HG02610 (cell line): ENCODE results near the gene ADRA2C.

Experiments
- ATAC-seq: cut with Tn5 transposase; IDR thresholded peaks from one replicate; pipeline ENCODE4 v1.9.1; 2021; ENCODE audit warnings: mild to moderate bottlenecking, moderate library complexity; ENCODE audit not compliant: unreplicated experiment

Gene ADRA2C

DNA sequence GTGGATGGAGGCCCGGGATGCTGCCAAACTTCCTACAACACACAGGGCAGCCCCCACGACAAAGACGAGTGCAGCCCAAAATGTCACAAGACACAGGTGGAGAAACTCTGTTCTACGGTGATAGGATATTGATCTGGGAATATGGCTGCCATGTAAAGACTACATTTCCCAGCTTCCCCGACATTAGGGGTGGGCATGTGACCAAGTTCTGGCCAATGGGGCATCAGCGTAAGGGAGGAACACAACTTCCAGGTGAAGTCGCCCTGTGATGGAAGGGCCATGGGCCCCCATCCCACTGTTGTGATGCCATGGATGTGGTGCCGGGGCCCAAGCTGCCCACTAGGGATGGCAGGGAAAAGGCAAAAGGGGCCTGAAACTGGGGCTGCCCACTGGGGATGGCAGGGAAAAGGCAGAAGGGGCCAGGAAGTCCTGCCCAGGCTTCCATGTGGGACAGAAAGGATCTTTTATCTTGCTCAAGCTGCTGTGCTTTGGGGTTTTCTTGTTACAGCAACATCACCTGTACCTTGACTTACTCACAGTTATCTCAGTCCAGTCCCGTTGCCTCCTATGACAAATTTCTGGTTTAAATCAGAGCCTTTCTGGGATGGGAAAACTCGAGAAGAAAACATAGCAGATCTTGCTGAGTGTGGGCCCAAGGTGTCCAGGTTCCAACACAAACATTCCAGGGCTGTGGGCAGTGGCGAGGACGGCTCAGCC is 9.7 kb upstream of the ADRA2C start:
- ATAC-seq = no peak

DNA sequence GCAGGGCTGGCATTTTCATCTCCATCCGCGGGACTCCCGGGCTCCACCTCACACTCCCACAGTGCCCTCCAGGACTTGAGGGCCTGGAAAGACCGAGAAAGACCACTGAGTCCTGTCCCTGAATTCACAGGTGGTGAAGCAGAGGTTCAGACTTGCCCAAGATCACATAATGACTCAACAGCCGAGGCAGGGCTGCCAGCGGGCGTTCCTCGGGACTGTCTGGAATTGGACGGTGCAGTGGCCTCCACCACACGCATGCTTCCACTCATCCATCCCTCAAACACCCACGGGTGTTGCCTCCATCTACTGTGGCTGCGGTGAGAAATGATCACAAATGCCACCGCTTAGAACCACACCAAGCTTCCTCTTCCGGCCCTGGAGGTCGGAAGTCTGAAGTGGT is 6.9 kb upstream of the ADRA2C start:
- ATAC-seq = no peak

DNA sequence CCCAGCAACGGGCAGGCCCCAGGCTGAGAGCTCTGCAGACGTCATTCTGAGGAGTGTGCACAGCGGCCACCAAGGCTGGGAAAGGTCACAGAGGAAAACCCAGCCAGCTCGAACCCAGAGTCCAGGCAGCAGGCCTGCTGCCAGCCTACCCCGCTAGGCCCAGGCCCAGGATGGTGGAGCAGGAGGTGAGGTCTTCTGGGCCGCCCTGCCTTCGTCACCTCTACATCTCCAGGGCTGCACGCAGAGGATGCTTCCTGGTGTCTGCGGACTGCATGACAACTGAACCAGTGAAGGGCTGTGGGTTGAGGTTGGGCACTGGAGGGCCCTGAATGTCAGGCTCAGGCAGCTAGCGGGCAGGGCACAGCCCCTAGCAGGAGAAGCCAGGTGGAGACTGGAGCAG is 5.8 kb upstream of the ADRA2C start:
- no peak for ATAC-seq

DNA sequence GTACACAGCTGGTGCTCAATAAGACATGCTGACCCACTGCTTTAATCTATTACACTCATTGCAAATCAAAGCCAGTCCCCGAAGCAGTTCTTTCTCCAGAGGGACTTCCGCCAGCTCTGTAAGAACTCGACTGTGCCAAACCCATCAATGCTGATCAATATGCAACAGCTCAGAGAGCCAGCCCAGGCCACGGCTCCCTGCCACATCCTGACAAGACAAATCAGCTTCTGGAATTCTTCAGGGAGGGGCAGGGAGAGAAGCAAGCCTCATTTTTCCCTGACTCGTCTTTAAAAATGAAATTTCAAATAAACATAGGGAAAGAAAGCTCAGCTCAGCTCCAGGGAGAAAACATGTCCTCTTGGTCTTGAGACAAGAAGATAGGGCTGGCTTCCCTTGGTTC is 5.3 kb upstream of the ADRA2C start:
- no peak for ATAC-seq

DNA sequence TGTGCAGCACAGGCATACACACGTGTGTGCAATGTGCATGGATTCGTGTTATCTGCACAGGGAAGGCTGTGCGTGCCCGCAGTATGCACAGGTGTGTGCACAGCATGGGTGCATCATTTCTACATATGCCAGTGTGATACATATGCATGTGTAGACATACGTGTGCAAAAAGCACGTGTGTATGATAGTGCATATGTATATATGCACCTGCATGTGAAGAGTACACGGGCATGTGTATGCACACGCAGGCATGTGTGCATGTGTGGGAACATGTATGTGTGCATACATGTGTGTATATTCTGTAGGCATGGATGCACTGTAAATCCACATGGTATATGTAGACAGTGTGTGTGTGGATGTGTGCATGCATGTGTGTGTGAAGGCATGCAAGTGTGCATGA is 3.9 kb upstream of the ADRA2C start:
- ATAC-seq = no peak

DNA sequence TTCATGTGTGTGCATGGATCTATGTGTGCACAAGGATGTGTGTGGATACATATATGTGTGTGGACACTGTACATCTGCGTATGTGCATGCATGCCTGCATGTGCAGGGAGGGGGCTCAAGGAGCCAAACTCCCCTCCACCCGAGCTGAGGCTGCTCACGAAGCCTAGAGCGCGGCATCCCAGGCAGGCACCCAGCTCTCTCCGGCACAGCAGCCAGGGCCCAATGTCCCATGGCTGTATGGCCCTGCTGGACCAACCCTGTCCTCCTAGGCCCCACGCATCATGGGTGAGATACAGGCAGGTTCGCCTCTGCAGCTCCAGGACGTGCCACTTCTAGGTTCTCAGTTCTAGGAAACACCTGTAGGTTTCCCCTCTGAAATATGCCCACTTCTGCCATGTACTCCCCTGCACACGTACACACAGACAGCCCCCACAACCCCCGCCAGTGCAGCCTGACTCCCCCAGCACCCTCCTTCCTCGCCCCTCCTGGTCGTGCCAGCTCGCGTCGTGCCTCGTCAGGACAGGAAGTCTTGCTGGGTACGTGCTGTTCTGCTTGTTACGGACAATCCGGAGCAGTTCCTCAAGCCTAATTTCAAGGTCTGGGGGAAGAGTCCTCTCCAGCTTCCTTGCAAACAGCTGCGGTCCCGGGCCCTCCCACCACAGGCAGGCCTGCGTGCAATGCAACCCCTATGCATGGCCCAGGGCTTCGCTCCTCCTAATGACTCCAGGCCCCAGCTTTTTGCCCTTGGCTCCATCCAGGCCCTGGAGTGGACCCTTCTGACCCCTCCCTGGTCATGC is 3.2 kb upstream of the ADRA2C start:
- ATAC-seq = no peak

DNA sequence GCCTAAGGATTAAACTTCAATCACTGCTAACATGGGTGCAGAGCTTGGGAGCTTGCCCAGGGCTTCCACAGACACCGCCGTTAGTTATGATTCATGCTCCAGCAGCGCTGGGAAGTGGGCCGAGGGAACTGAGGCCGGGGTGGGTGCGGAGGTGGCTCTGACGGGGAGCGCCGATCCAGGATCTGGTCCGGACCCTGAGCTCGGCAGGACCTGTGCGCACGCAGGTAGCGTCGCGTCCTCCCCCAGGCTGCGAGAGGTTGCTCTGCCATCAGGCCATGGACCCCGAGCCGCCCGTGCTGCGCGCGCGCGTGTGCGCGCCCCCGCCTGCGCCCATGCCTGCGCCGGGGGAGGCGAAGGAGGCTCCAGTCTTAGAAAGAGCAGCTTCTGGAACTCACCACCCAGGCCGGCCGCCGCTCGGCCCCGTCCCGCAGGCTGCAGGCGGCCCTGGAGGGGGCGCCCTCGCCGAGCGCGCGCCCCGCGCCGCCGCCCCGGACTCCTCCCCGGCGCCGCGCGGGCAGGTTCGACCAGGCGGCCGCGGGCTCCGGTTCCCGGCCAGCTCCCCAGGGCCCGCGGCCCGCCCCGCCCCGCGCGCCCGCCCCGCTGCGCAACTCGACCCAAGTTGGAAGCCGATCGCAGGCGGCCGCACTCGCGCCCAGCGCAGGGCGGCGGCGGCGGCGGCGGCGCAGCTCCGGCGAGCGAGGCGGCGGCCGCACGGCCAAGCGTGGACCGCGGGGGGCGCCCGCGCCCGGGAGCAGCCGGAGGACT is 732 bp upstream of the ADRA2C start:
- ATAC-seq = no peak

DNA sequence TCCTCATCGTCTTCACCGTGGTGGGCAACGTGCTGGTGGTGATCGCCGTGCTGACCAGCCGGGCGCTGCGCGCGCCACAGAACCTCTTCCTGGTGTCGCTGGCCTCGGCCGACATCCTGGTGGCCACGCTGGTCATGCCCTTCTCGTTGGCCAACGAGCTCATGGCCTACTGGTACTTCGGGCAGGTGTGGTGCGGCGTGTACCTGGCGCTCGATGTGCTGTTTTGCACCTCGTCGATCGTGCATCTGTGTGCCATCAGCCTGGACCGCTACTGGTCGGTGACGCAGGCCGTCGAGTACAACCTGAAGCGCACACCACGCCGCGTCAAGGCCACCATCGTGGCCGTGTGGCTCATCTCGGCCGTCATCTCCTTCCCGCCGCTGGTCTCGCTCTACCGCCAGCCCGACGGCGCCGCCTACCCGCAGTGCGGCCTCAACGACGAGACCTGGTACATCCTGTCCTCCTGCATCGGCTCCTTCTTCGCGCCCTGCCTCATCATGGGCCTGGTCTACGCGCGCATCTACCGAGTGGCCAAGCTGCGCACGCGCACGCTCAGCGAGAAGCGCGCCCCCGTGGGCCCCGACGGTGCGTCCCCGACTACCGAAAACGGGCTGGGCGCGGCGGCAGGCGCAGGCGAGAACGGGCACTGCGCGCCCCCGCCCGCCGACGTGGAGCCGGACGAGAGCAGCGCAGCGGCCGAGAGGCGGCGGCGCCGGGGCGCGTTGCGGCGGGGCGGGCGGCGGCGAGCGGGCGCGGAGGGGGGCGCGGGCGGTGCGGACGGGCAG is 792 bp downstream of the ADRA2C start:
- ATAC-seq = no peak

DNA sequence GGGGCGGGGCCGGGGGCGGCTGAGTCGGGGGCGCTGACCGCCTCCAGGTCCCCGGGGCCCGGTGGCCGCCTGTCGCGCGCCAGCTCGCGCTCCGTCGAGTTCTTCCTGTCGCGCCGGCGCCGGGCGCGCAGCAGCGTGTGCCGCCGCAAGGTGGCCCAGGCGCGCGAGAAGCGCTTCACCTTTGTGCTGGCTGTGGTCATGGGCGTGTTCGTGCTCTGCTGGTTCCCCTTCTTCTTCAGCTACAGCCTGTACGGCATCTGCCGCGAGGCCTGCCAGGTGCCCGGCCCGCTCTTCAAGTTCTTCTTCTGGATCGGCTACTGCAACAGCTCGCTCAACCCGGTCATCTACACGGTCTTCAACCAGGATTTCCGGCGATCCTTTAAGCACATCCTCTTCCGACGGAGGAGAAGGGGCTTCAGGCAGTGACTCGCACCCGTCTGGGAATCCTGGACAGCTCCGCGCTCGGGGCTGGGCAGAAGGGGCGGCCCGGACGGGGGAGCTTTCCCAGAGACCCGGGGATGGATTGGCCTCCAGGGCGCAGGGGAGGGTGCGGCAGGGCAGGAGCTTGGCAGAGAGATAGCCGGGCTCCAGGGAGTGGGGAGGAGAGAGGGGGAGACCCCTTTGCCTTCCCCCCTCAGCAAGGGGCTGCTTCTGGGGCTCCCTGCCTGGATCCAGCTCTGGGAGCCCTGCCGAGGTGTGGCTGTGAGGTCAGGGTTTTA is 1.5 kb downstream of the ADRA2C start:
- ATAC-seq = no peak

DNA sequence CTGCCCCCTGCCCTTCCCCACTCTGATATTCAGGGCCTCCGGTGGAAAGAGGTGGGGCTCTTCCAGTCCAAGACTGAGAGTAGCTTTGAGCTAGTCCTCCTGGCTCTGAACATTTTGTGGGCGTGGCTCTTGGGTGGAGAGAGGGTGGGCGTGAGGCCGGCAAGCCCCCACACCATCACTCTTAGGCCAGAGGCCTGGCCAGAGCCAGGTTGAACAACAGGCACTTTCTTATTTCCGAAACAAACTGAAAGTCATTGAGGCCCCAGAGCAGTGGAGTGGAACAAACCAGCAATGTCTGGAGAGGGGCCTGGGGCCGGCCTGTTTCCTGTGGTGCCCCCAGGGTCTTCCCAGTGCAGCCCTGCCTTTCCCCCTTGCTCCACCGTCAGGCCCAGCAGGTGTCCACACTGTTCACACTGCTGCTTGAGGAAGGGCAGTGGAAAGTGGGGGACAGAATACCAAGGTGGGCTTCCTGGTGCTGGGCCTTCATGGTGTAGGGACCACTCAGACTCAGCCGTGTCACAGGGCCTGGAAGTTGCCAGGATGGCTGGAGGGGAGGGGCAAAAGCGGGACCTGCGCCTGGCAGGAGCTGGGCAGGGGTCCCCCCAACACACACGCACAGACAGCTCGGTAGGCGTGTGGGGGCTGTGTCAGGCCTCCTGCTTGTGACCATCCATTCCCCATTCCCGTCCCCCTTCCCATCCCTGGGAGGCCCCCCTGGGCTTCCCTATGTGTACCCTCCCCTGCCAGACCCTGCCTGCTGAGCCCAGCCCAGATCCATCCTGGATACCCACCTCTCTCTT is 2.9 kb downstream of the ADRA2C start:
- no peak for ATAC-seq

DNA sequence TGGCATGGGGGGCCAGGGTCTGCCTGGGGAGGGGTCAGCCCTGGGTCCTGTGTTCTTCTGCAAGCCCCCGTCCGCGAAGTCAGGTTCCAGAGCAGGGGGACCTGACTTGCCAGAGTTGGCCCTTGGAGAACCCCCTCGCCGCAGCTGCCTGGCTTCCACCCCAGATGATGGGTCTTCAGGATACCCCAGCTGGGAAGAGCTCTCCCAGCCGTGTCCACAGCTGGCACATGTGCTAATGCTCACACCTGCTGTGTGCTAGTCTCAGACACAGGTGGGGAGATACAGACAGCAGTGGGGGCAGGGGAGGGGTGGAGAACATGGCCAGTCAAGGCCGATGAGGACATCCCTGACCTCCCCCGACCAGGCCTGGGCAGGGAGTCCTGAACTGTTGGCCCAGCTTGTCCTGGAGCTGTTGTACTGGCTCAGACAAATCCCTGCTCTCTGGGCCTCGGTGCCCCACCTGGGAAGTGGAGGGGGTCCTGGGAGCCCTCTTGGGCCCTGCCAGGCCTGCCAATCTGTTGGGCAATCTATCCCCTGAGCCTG is 3.5 kb downstream of the ADRA2C start:
- no peak for ATAC-seq

DNA sequence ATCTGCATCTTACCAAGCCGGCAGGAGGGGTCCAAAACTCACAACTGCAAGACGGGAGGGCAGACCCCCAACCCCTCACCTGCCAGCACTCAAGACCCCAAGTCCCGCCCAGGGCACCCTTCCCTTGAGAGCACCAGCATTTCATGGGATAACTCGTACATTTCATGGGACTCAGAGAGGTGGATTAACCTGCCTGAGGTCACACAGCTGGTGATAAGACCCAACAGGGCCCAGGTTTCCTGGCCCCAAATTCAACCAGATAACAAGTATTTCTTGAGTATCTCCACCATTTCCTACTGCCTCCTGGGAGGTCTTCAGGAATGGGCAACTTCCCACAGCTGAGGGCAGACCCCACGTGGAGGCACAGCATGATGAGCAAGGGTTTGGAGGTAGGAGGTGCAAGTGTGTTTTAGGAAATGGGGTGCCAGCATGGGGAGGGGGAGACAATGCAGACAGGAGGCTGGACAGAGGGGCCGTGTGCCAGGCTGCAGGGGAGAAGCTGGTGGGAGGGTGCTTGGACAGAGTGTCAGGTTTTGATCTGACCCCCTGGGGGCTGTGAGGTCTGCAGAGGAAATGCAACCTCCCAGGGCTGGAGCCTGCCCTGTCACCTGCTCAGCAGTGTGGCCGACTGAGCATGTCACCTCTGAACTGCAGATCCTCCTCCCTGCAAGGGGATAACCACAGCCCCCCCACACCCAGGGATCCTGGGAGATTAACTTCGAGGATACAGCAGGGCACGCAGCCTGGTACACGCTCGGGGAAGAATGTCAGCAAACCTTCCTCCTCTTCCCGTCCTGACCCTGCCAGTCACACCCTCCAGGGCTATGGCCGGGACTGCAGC is 4.4 kb downstream of the ADRA2C start:
- no peak for ATAC-seq

DNA sequence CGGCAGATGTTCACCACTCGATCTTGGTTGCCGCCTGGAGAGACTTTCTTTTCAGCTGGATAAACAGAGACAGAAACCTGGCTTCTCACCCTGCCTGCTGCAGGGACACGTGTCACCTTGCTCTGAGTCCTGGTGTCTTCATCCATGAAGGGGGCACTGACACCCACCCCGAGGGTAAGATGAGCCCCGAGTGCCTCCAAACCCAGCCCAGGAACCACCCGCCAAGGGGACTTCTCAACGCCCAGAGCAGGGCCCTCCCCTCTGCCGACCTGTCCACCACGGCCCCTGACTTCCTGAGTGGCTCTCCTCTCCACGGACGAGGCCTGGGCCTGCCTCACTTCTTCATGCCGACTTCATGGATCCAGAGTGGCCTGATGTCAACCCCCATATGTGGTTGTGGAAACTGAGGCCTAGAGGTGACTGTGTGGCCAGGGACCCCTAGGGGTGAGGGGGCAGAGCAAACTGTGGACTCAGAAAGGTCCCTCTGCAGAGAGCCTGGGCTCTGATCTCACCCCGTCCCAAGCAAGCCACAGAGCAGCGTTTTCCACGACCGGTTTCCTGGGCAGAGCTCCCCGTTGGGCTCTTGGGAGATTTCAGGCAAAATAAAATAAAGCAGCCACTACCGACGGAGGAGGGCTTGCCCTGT is 5.1 kb downstream of the ADRA2C start:
- ATAC-seq = no peak

DNA sequence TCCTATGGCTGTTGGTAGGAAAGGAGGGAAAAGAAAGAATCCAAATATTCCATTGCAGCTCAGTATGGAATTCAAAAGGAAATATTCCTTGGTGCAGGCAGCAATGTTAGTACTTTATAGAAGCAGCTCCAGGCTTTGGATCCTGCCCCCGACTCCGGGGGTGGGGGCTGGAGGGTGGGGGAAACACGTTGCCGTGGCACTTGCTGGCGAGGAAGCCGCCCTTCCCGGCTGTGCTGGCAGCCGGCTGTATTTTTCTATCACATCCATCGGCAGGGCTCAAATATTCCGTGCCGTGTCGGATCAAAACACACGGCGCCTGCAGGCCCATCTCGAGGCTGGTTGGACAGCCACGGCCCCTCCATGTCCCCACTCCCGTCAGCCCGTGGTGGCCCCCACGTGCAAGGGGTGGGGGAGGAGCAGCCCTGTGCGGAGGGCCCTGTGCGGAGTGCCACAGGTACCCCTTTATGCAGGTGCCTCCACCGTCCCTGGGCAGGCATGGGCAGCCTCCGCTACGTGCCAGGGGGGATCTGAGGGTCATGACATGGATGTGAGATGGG is 5.8 kb downstream of the ADRA2C start:
- no peak for ATAC-seq

DNA sequence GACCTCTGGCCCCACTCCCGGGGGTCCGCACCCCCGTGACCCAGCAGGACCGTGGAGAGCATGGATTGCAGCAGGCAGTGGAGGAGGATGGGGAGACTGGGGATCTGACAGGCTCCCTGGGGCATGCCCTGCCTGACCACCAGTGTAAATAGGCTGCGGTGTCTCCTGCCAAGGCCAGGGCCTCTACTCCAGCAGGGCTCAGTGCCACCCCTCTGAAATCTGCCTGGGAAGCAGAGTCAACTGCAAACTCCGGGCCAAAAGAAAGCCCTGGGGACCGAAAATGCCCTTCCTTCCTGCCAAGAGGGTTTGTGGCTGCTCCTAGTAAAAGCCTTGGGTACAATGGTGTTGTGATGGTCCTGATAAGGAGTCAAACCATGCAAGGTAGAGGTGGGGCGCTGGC is 6.4 kb downstream of the ADRA2C start:
- no peak for ATAC-seq

DNA sequence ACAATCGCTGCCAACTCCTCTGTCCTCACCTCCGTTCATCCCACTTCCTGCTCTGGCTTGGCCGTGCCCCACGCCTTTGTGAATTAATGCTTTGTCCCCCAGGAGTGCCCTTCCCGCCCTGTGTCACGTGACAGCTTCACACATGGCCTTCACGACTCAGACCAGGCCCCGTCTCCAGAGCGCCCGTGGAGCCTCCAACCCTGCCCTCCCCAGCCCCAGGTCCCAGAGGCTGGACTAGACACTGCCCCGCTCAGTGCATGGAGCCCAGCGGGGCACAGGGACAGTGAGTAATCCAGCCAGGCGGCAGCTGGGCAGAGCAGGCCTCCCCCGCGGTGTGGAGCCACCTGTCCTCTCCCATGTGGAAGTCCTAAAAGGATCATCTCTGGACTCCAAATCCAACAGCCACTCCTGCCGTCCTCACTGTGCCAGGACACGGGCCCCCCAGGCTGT is 7.4 kb downstream of the ADRA2C start:
- no peak for ATAC-seq

DNA sequence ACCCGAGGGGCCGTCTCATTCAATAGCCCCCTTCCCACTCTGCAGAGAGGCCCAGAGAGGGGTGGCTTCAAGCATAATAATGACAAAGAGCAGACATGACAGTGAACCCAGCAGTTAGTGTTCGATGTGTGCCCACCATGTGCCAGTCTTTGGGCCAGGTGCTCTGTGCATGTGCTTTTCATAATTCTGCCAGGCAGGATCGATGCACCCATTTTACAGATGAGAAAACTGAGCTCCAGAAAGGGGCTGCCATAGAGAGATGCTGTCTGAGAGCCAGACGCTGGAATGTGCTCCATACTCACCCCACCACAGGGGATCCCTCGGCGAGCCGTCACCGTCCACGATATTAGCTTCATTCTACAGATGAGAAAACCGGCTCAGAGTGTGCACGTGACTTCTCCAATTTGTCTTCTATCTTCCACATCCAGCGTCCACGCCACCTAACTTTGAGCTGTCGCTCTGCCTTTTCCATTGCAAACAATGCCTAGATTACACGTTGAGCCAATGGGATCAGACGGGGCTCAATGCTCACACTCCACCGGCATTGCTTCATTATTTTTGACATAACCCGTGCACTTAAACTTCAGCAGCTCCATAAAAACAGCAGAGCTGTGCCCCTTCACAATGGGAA is 8.2 kb downstream of the ADRA2C start:
- ATAC-seq = no peak
